ENCODE measurements around the gene CD58.

- TF ChIP-seq CTCF (conservative IDR thresholded peaks at IDR 0.05) (no peak), EZH2 (IDR thresholded peaks at IDR 0.05; ENCODE audit: low read depth) (no peak)
Observed at GRCh38 chr1:116478621-116479020, 92.2 kb downstream of the CD58 start.
